OCI-LY1 (cell line): ENCODE measurements around the gene MGRN1.

Experiments
- H2AFZ ChIP-seq: fragments of 200-600 bp; sonication (generic), shearing (Covaris generic); 2 replicates; pipeline ENCODE4 v1.6.0; 2014; ENCODE audit warnings: antibody characterized with exemption, mild to moderate bottlenecking, low read length
- H3F3A ChIP-seq: fragments of 200-600 bp; sonication (generic), shearing (Covaris generic); 2 replicates; pipeline ENCODE4 v1.6.0; 2014; ENCODE audit warnings: mild to moderate bottlenecking, antibody characterized with exemption, low read length, moderate library complexity; ENCODE audit not compliant: insufficient read depth
- H3K27ac ChIP-seq: fragments of 200-600 bp; sonication (generic); 2 replicates; pipeline ENCODE4 v1.5.1; 2014; ENCODE audit warnings: low read length, mixed run types, mild to moderate bottlenecking, low read depth; ENCODE audit not compliant: poor library complexity, severe bottlenecking
- H3K27me3 ChIP-seq: fragments of 200-600 bp; sonication (generic); 2 replicates; pipeline ENCODE4 v1.6.0; 2014; ENCODE audit warnings: antibody characterized with exemption, mild to moderate bottlenecking, low read length, moderate library complexity; ENCODE audit not compliant: insufficient read depth
- H3K36me3 ChIP-seq: fragments of 200-600 bp; sonication (generic); 2 replicates; pipeline ENCODE4 v1.6.1; 2014; ENCODE audit warnings: mild to moderate bottlenecking, antibody characterized with exemption, low read length, moderate library complexity, mixed read lengths; ENCODE audit not compliant: insufficient read depth
- H3K4me1 ChIP-seq: fragments of 200-600 bp; sonication (generic); 2 replicates; pipeline ENCODE4 v1.5.1; 2014; ENCODE audit warnings: mild to moderate bottlenecking, low read length, moderate library complexity; ENCODE audit not compliant: insufficient read depth, severe bottlenecking
- H3K4me2 ChIP-seq: fragments of 200-600 bp; sonication (generic), shearing (Covaris generic); 2 replicates; pipeline ENCODE4 v1.6.1; 2014; ENCODE audit warnings: low read length
- H3K4me3 ChIP-seq: fragments of 200-600 bp; sonication (generic); 2 replicates; pipeline ENCODE4 v1.5.1; 2014; ENCODE audit warnings: low read length, low read depth, mild to moderate bottlenecking, mixed read lengths; ENCODE audit not compliant: poor library complexity, severe bottlenecking
- H3K79me2 ChIP-seq: fragments of 200-600 bp; shearing (Covaris generic); 2 replicates; pipeline ENCODE4 v1.6.1; 2016; ENCODE audit warnings: mixed run types, low read length, mixed read lengths; ENCODE audit not compliant: insufficient read depth
- H3K9ac ChIP-seq: fragments of 200-600 bp; sonication (generic), shearing (Covaris generic); 2 replicates; pipeline ENCODE4 v1.6.1; 2014; ENCODE audit warnings: mild to moderate bottlenecking, low read length, mixed read lengths
- H3K9me2 ChIP-seq: fragments of 200-600 bp; sonication (generic), shearing (Covaris generic); 2 replicates; pipeline ENCODE4 v1.6.1; 2014; ENCODE audit warnings: low read depth, mild to moderate bottlenecking, low read length, mixed read lengths
- H3K9me3 ChIP-seq: fragments of 200-600 bp; shearing (Covaris generic); 2 replicates; pipeline ENCODE4 v1.6.1; 2014; ENCODE audit warnings: low read length, mixed read lengths
- H4K20me1 ChIP-seq: fragments of 200-600 bp; sonication (generic), shearing (Covaris generic); 2 replicates; pipeline ENCODE4 v1.6.0; 2016; ENCODE audit warnings: mild to moderate bottlenecking, low read length; ENCODE audit not compliant: insufficient read depth
- CTCF ChIP-seq: fragments of 200-600 bp; sonication (generic), shearing (Covaris generic); IDR thresholded peaks from 2 replicates; pipeline ENCODE4 v1.5.1; 2017; ENCODE audit warnings: mild to moderate bottlenecking, antibody characterized with exemption, low read length, moderate library complexity, mixed read lengths
- EZH2 ChIP-seq: fragments of 200-600 bp; sonication (generic), shearing (Covaris generic); IDR thresholded peaks from 2 replicates; pipeline ENCODE4 v1.8.0; 2017; ENCODE audit warnings: borderline replicate concordance, mixed run types, mild to moderate bottlenecking, antibody characterized with exemption, low read length, moderate library complexity, mixed read lengths

The MGRN1 gene

GRCh38 chr16:4689864-4690704 is 65.5 kb downstream of the MGRN1 start:
- H3F3A ChIP-seq, result no peaks in the 10 kb centered on the region; the same call in 1 of the 2 replicates
- H2AFZ ChIP-seq, result no peak overlapping the region
- H3K27ac ChIP-seq, result no peak overlapping the region
- H3K9ac ChIP-seq, result no peak overlapping the region
- no peaks in the 10 kb centered on the region for H3K79me2 ChIP-seq
- H3K4me1 ChIP-seq, result peaks cover 17% of the 10 kb centered on the region
- no peaks in the 10 kb centered on the region for H3K9me2 ChIP-seq
- no peaks in the 10 kb centered on the region for H3K27me3 ChIP-seq
- H4K20me1 ChIP-seq, result no peaks in the 10 kb centered on the region
- peaks cover 8% of the 10 kb centered on the region; the same call in 1 of the 2 replicates for H3K36me3 ChIP-seq
- H3K9me3 ChIP-seq, result no peaks in the 10 kb centered on the region
- H3K4me2 ChIP-seq, result no peak overlapping the region
- no peak overlapping the region for H3K4me3 ChIP-seq
- TF ChIP-seq EZH2, result no peak
- TF ChIP-seq CTCF, result no peak

- no peak overlapping the region for H3K4me2 ChIP-seq
- H3K79me2 ChIP-seq, result no peaks in the 10 kb centered on the region
- no peak overlapping the region for H3K27ac ChIP-seq
- no peaks in the 10 kb centered on the region for H3K9me2 ChIP-seq
- no peak overlapping the region for H3K9ac ChIP-seq
- H3K4me3 ChIP-seq, result no peak overlapping the region
- H2AFZ ChIP-seq, result no peak overlapping the region
- H3K9me3 ChIP-seq, result no peaks in the 10 kb centered on the region
- TF ChIP-seq CTCF (no peak), EZH2 (no peak)
- H3K4me1 ChIP-seq, result peaks cover 21% of the 10 kb centered on the region
- H3K27me3 ChIP-seq, result no peaks in the 10 kb centered on the region
- H3K36me3 ChIP-seq, result peaks cover 18% of the 10 kb centered on the region; the same call in 1 of the 2 replicates
- no peaks in the 10 kb centered on the region; the same call in 1 of the 2 replicates for H3F3A ChIP-seq
- no peaks in the 10 kb centered on the region for H4K20me1 ChIP-seq
These were observed 66.5 kb downstream of the MGRN1 start for GRCh38 chr16:4690946-4691665.

- Histone ChIP-seq H3K9me3 (no peaks in the 10 kb centered on the region), H3K36me3 (peaks cover 20% of the 10 kb centered on the region; the same call in 1 of the 2 replicates), H3K27ac (no peak overlapping the region), H3K4me2 (no peak overlapping the region), H3F3A (no peaks in the 10 kb centered on the region; the same call in 1 of the 2 replicates), H4K20me1 (no peaks in the 10 kb centered on the region), H3K4me1 (peaks cover 21% of the 10 kb centered on the region), H2AFZ (no peak overlapping the region), H3K27me3 (no peaks in the 10 kb centered on the region), H3K4me3 (no peak overlapping the region), H3K9me2 (no peaks in the 10 kb centered on the region), H3K79me2 (no peaks in the 10 kb centered on the region), H3K9ac (no peak overlapping the region; the same call in 1 of the 2 replicates)
- no peak for TF ChIP-seq CTCF
These were observed 67.2 kb downstream of the MGRN1 start for GRCh38 chr16:4691666-4692412.
